IMR-90 (cell line): ENCODE measurements around the gene RAB23. TPM values are rescaled to one million over a fixed set of nuclear protein-coding genes. Genes with fewer than 3 reads are reported as not detected.

Source experiments
- ATAC-seq: fragments of 200-7000 bp; cut with Tn5 transposase; 2 replicates; pipeline ENCODE4 v1.9.1; 2020; ENCODE audit warnings: low read depth, mild to moderate bottlenecking, moderate library complexity
- BruUV-seq: library from RNA; stranded (reverse); fragments of 400-500 nt; replicated peaks from 2 replicates; lab custom pipeline; 2021; lab: Mats Ljungman, UMichigan
- CTCF ChIA-PET: fragments of 300-600 bp; formaldehyde crosslinking; extraction: SDS; loops from one replicate; lab custom pipeline; 2021; ENCODE audit warnings: antibody characterized with exemption; lab: Yijun Ruan, JAX
- POLR2A ChIA-PET: fragments of 300-600 bp; sonication (Branson Sonifier 250); formaldehyde crosslinking; loops from one replicate; lab custom pipeline; 2022; ENCODE audit warnings: antibody characterized with exemption; ENCODE audit not compliant: unreplicated experiment; lab: Charles Lee
- DNase-seq: peaks from one replicate; pipeline ENCODE4 v3.0.0; 2013
- H2AFZ ChIP-seq: replicated peaks from 2 replicates; pipeline ENCODE3; 2013; ENCODE audit warnings: low read length, mild to moderate bottlenecking; ENCODE audit not compliant: poor library complexity
- H2AK5ac ChIP-seq: 2 replicates; pipeline ENCODE4 v1.6.1; 2013; ENCODE audit warnings: low read depth, low read length, inconsistent platforms
- H2AK9ac ChIP-seq: replicated peaks from 2 replicates; pipeline ENCODE3; 2013; ENCODE audit warnings: mild to moderate bottlenecking, low read depth, low read length, moderate library complexity; ENCODE audit not compliant: poor library complexity
- H2BK120ac ChIP-seq: 2 replicates; pipeline ENCODE4 v1.6.1; 2013; ENCODE audit warnings: low read depth, low read length, inconsistent platforms
- H2BK15ac ChIP-seq: 3 replicates; pipeline ENCODE4 v1.6.1; 2013; ENCODE audit warnings: low read depth, low read length, inconsistent platforms
- H2BK20ac ChIP-seq: 2 replicates; pipeline ENCODE4 v1.6.1; 2013; ENCODE audit warnings: low read depth, mild to moderate bottlenecking, inconsistent platforms, low read length, moderate library complexity
- H2BK5ac ChIP-seq: 2 replicates; pipeline ENCODE4 v1.6.1; 2013; ENCODE audit warnings: mild to moderate bottlenecking, low read depth, low read length, inconsistent platforms; ENCODE audit not compliant: poor library complexity, severe bottlenecking
- H3K14ac ChIP-seq: replicated peaks from 2 replicates; pipeline ENCODE4 v1.6.1; 2013; ENCODE audit warnings: low read depth, low read length, inconsistent platforms
- H3K18ac ChIP-seq: 2 replicates; pipeline ENCODE4 v1.6.1; 2013; ENCODE audit warnings: low read depth, low read length, control low read depth
- H3K23ac ChIP-seq: 2 replicates; pipeline ENCODE4 v1.6.1; 2013; ENCODE audit warnings: low read depth, low read length, inconsistent platforms
- H3K27ac ChIP-seq: 2 replicates; pipeline ENCODE4 v1.5.1; 2013; ENCODE audit warnings: mild to moderate bottlenecking, control low read depth, low read length; ENCODE audit not compliant: insufficient read depth
- H3K27me3 ChIP-seq: 2 replicates; pipeline ENCODE4 v1.6.1; 2013; ENCODE audit warnings: low read length; ENCODE audit not compliant: control insufficient read depth, insufficient read depth
- H3K36me3 ChIP-seq: 2 replicates; pipeline ENCODE4 v1.6.1; 2013; ENCODE audit warnings: low read length, mixed read lengths; ENCODE audit not compliant: control insufficient read depth, insufficient read depth
- H3K4ac ChIP-seq: 2 replicates; pipeline ENCODE4 v1.6.1; 2013; ENCODE audit warnings: low read depth, low read length, inconsistent platforms
- H3K4me1 ChIP-seq: 2 replicates; pipeline ENCODE4 v1.6.1; 2013; ENCODE audit warnings: low read length, mixed read lengths; ENCODE audit not compliant: control insufficient read depth, insufficient read depth
- H3K4me2 ChIP-seq: 2 replicates; pipeline ENCODE4 v1.6.1; 2013; ENCODE audit warnings: low read depth, mild to moderate bottlenecking, control low read depth, low read length, moderate library complexity
- H3K4me3 ChIP-seq: 2 replicates; pipeline ENCODE4 v1.5.1; 2013; ENCODE audit warnings: low read depth, mild to moderate bottlenecking, control low read depth, low read length, moderate library complexity; ENCODE audit not compliant: insufficient read depth
- H3K56ac ChIP-seq: 2 replicates; pipeline ENCODE4 v1.6.1; 2013; ENCODE audit warnings: low read length, inconsistent platforms; ENCODE audit not compliant: insufficient read depth; ENCODE audit errors: extremely low read depth
- H3K79me1 ChIP-seq, 2 experiments: 2 replicates each; pipeline ENCODE4 v1.6.1; 2013; ENCODE audit warnings: low read length in 2 of 2, inconsistent platforms in 1 of 2, low read depth in 1 of 2
- H3K9ac ChIP-seq: 2 replicates; pipeline ENCODE4 v1.6.1; 2013; ENCODE audit warnings: low read depth, low read length, control low read depth
- H3K9me1 ChIP-seq: 2 replicates; pipeline ENCODE4 v1.6.1; 2013; ENCODE audit warnings: low read length, inconsistent platforms; ENCODE audit not compliant: insufficient read depth
- H3K9me3 ChIP-seq: 2 replicates; pipeline ENCODE4 v1.6.1; 2013; ENCODE audit warnings: low read length; ENCODE audit not compliant: control insufficient read depth, insufficient read depth
- H4K20me1 ChIP-seq: 2 replicates; pipeline ENCODE4 v1.6.1; 2013; ENCODE audit warnings: low read length, inconsistent platforms; ENCODE audit not compliant: insufficient read depth
- H4K5ac ChIP-seq: 2 replicates; pipeline ENCODE4 v1.6.1; 2013; ENCODE audit warnings: mild to moderate bottlenecking, low read depth, low read length, control low read depth
- H4K8ac ChIP-seq, 2 experiments: 2 replicates each; pipeline ENCODE4 v1.6.1; 2013; ENCODE audit warnings: low read depth in 2 of 2, low read length in 2 of 2, control low read depth in 1 of 2, inconsistent platforms in 1 of 2
- H4K91ac ChIP-seq: 2 replicates; pipeline ENCODE4 v1.6.1; 2013; ENCODE audit warnings: low read depth, low read length, inconsistent platforms; ENCODE audit not compliant: insufficient read depth
- BHLHE40 ChIP-seq: fragments of 150-350 bp; IDR thresholded peaks from 2 replicates; pipeline ENCODE4 v1.6.1; 2016; ENCODE audit warnings: mild to moderate bottlenecking, low read depth, low read length
- CEBPB ChIP-seq: IDR thresholded peaks from 2 replicates; pipeline ENCODE4 v1.6.1; 2012; ENCODE audit warnings: low read depth, low read length, improper control_type of control experiment
- CHD1 ChIP-seq: IDR thresholded peaks from 2 replicates; pipeline ENCODE4 v1.6.1; 2012; ENCODE audit warnings: low read depth, low read length, improper control_type of control experiment
- MAZ ChIP-seq: IDR thresholded peaks from 2 replicates; pipeline ENCODE4 v1.6.1; 2012; ENCODE audit warnings: low read depth, mild to moderate bottlenecking, low read length, improper control_type of control experiment, moderate library complexity, borderline replicate concordance
- POLR2A ChIP-seq: IDR thresholded peaks from 2 replicates; pipeline ENCODE4 v1.6.1; 2012; ENCODE audit warnings: mild to moderate bottlenecking, low read depth, low read length
- SMC3 ChIP-seq: fragments of 150-350 bp; IDR thresholded peaks from 2 replicates; pipeline ENCODE4 v1.6.1; 2016; ENCODE audit warnings: low read depth, mild to moderate bottlenecking, antibody characterized with exemption, low read length, moderate library complexity
- WGBS, 2 experiments: methylation state at CpG; one replicate each; pipeline versions ENCODE4 v1.1.5 to v1.1.7; 2013; ENCODE audit warnings: missing lambda C conversion rate in 2 of 2; ENCODE audit not compliant: insufficient read length in 1 of 2; ENCODE audit errors: extremely low coverage in 2 of 2; 5-methylcytosine and 5-hydroxymethylcytosine counted together
- dilution Hi-C: fragments of 300-500 bp; cut with HindIII; formaldehyde crosslinking; loops from one replicate; pipeline ENCODE4 v1.14.3; 2018; ENCODE audit warnings: low sequenced_read_pairs; ENCODE audit not compliant: unreplicated experiment
- in situ Hi-C: fragments of 300-500 bp; cut with MboI; formaldehyde crosslinking; loops from 3 replicates; pipeline ENCODE4 v1.14.3; 2019; ENCODE audit warnings: low sequenced_read_pairs, inconsistent platforms, mixed read lengths
- intact Hi-C: fragments of 100-400 bp; cut with micrococcal nuclease; formaldehyde crosslinking; loops from 2 replicates; pipeline ENCODE4 v1.10.0; 2022
- polyA plus RNA-seq, 3 experiments: library from polyadenylated mRNA; depleted of rRNA; stranded (reverse); fragments of >200 nt; gene quantifications; 2 replicates each; pipeline ENCODE4 v1.2.3, GENCODE V29; 2012; ENCODE audit warnings: low replicate concordance in 1 of 3
- total RNA-seq: library from RNA; depleted of rRNA; stranded (reverse); fragments of >200 nt; gene quantifications from 2 replicates; pipeline ENCODE4 v1.2.3, GENCODE V29; 2012
- TF ChIP-seq, protein P1 (sequence below): fragments of 150-350 bp; IDR thresholded peaks from 2 replicates; pipeline ENCODE4 v1.6.1; 2016; ENCODE audit warnings: low read depth, mild to moderate bottlenecking, low read length, moderate library complexity, borderline replicate concordance

The RAB23 gene
- total and polyA plus RNA-seq, 2 of the 4 experiments (the other 2 are of a cell fraction): 10.8 to 13.3 TPM

DNA sequence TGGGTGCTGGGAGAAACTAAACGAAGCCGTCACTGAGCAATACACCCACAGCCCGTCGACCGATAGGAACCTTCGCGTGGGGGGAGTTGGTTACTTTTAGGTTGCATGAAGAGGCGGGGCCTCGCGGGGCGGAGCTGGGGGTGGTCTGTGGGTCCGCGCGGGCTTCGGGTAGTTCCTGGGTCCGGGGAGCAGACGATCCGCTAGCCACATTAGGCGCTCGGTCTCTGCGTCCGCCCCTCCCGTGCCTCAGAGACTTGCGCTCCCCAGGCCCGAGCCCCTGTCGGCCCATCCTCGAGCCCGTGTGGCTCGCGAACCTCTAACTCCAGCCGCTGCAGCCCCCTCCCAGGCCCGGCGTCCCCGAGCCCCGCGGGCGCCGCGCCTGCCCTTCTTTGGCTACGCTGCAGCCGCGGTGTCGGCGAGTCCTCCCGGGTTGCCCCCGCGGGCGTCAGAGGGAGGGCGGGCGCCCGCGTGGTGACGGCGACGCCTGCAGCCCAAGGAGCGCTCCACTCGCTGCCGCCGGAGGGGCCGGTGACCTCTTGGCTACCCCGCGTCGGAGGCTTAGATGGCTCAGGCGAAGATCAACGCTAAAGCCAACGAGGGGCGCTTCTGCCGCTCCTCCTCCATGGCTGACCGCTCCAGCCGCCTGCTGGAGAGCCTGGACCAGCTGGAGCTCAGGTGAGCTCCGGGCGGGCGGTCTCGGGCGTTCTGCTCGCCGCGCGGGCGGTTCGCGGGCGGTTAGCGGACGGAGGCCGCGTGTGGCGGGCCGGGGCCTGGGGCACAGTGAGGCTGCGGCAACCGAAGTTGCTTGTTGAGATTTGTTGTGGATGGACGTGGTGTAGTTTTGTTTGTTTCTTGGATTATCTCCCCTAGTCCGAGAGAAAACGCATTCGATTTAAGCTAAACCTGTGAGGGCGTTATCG lies 49.7 kb downstream of the RAB23 start, which contains the start of gene BAG2:
Gene BAG2 (plus strand): TSS at position 191 of the 920 bp plus-strand sequence. CDS start 372 bp downstream, at position 563.
- Histone ChIP-seq H2BK120ac (peak within 1 kb of the TSS; percentile 69), H3K4ac (peak within 1 kb of the TSS; percentile 86), H4K20me1 (peaks cover 16% of the 10 kb centered on the region), H3K4me3 (peak within 1 kb of the TSS; percentile 97), H3K27me3 (no peaks in the 10 kb centered on the region), H3K18ac (peak within 1 kb of the TSS; percentile 95), H2BK15ac (peak within 1 kb of the TSS; percentile 69; the same call in 2 of the 3 replicates), H3K56ac (peak within 1 kb of the TSS; percentile 96), H3K79me1 (peaks cover 0 to 28% of the 10 kb centered on the region in 2 experiments; a peak in 3 of 4 replicates), H2BK20ac (peak within 1 kb of the TSS; percentile 50), H3K4me1 (peaks cover 9% of the 10 kb centered on the region), H3K14ac (peak within 1 kb of the TSS; percentile 94), H2AFZ (peak within 1 kb of the TSS; percentile 93), H3K27ac (peak within 1 kb of the TSS; percentile 98), H2BK5ac (peak within 1 kb of the TSS; percentile 94), H2AK9ac (peak within 1 kb of the TSS; percentile 95), H4K5ac (peak within 1 kb of the TSS; percentile 79), H3K36me3 (peaks cover 13% of the 10 kb centered on the region), H3K9me3 (no peaks in the 10 kb centered on the region), H3K23ac (peak within 1 kb of the TSS; percentile 98), H3K9me1 (peaks cover 5% of the 10 kb centered on the region), H2AK5ac (peak within 1 kb of the TSS; percentile 92), H4K91ac (peak within 1 kb of the TSS; percentile 81), H3K4me2 (peak within 1 kb of the TSS; percentile 94), H4K8ac (peak within 1 kb of the TSS; percentile 63 to 97), H3K9ac (peak within 1 kb of the TSS; percentile 97)
- 0% methylated on average over 54 of the region's 97 CpGs; no CpG with 5 or more reads in 1 of the 2 experiments for WGBS, 2 experiments
- ChIA-PET POLR2A (interaction anchor here (1.3 kb wide), 1 partner anchor 10 kb away, joined by 5 read pairs; no protein-coding TSS in a partner anchor), CTCF (no interaction called here)
- intact Hi-C loops: loop anchor here (1.0 to 5.0 kb wide), 5 partner anchors 80 to 270 kb away; partner anchors contain the start of genes BEND6, KIAA1586 and PRIM2
- dilution Hi-C loops: no loop called here
- no peak for TF ChIP-seq SMC3
- TF ChIP-seq, protein P1, sequence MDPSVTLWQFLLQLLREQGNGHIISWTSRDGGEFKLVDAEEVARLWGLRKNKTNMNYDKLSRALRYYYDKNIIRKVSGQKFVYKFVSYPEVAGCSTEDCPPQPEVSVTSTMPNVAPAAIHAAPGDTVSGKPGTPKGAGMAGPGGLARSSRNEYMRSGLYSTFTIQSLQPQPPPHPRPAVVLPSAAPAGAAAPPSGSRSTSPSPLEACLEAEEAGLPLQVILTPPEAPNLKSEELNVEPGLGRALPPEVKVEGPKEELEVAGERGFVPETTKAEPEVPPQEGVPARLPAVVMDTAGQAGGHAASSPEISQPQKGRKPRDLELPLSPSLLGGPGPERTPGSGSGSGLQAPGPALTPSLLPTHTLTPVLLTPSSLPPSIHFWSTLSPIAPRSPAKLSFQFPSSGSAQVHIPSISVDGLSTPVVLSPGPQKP: no peak
- TF ChIP-seq POLR2A: peak; percentile 85
- peak; percentile 90 for TF ChIP-seq BHLHE40
- no peak; the same call in 1 of the 2 replicates for TF ChIP-seq CHD1
- no peak for TF ChIP-seq CEBPB
- peak; percentile 61; the same call in 1 of the 2 replicates for TF ChIP-seq MAZ
- ATAC-seq (peak; percentile 89), DNase-seq (peak; percentile 90)
- in situ Hi-C loops: no loop called here
- BruUV-seq: no TSS peak
